Stimulated activated CD8-positive, alpha-beta memory T cell treated with anti-CD3 and anti-CD28 coated beads, Interleukin-2, amount 100 ng/mL, for 1 hour (primary cell): ENCODE measurements around the gene GPATCH8.
A peak's percentile ranks its signal among the peaks of the same experiment; 100 is the strongest.

Experiments used
- DNase-seq, 2 donors: peaks; one replicate each; pipeline ENCODE4 v3.0.0-alpha.2; 2020; ENCODE audit warnings: low read depth in 2 of 2

GPATCH8 gene

GRCh38 chr17:44451832-44452231 is 51.4 kb downstream of the GPATCH8 start:
- no peak for DNase-seq

- DNase-seq: no peak
Observed at GRCh38 chr17:44451016-44451627, 52.1 kb downstream of the GPATCH8 start.

- no peak for DNase-seq
Observed at GRCh38 chr17:44448412-44448811, 54.8 kb downstream of the GPATCH8 start.

GRCh38 chr17:44444735-44445105 is 58.5 kb downstream of the GPATCH8 start:
- no peak for DNase-seq

- DNase-seq: no peak
Observed at GRCh38 chr17:44442806-44443205, 60.4 kb downstream of the GPATCH8 start.

- DNase-seq: no peak
Observed at GRCh38 chr17:44439168-44439567, 64.0 kb downstream of the GPATCH8 start.

- DNase-seq: peak in 1 of 2 donors; percentile 2
Observed at GRCh38 chr17:44438636-44439035, 64.6 kb downstream of the GPATCH8 start.

GRCh38 chr17:44436336-44436735 is 66.9 kb downstream of the GPATCH8 start:
- no peak for DNase-seq

GRCh38 chr17:44432254-44433157 is 70.7 kb downstream of the GPATCH8 start:
- DNase-seq: no peak

- no peak for DNase-seq
Observed at GRCh38 chr17:44424828-44425461, 78.3 kb downstream of the GPATCH8 start.

- no peak for DNase-seq
Observed at GRCh38 chr17:44417553-44417952, 85.7 kb downstream of the GPATCH8 start.

GRCh38 chr17:44416558-44417289 is 86.5 kb downstream of the GPATCH8 start:
- no peak for DNase-seq

GRCh38 chr17:44414394-44415155 is 88.6 kb downstream of the GPATCH8 start:
- DNase-seq: no peak

GRCh38 chr17:44409309-44410028 is 93.7 kb downstream of the GPATCH8 start:
- DNase-seq: no peak

- DNase-seq: no peak
Observed at GRCh38 chr17:44408786-44409185, 94.4 kb downstream of the GPATCH8 start.

GRCh38 chr17:44402564-44403172 is 100.5 kb downstream of the GPATCH8 start:
- DNase-seq: no peak

GRCh38 chr17:44400226-44400847 is 102.9 kb downstream of the GPATCH8 start:
- DNase-seq: no peak

- no peak for DNase-seq
Observed at GRCh38 chr17:44398692-44399691, 104.2 kb downstream of the GPATCH8 start.
